Activated T-cell treated with anti-CD3 and anti-CD28 coated beads for 24 hours (primary cell): ENCODE results near the gene SDK2.
"Not testable (repeated sequence)": the region's sequence is repeated elsewhere in the genome, so short reads cannot be mapped to it uniquely, and the experiment has no call there.

Experiments
- DNase-seq: peaks from one replicate; pipeline ENCODE4 v3.0.0-alpha.2; 2020; ENCODE audit warnings: low read depth

SDK2 gene

DNA sequence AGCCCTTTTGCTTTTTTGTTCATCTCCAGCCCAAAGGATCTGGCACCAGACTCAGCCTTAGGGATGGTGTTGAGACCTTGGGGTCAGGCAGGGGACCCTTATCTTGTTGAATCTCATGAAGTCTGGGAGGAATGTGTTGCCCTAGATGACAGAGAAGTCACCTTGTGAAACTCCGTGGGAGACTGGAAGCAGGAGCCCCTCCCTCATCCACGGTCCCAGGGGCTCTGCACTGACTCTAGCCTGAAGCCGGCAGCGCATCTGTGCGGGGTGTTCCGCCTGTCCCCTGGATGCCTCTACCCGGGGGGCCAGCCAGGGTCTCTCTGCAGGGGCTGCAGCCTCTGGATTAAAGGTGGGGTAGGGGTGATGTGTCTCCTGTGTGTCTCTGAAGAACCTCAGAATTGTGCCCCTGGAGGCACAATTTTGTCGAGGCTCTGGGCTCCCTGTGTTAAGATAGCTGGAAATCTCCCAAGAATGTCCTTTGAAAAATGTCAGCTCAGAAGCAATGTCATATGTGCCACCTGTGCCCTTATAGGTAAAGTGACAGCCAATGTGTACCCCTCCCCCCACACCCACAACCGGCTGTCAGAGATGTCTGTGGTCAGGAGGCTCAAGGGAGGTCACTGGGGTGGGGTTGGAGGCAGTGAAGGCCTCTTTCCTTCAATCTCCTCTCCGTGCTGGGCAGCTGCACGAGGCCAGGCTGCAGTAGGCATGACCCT lies 300.3 kb downstream of the SDK2 start:
- DNase-seq = no peak

- no peak for DNase-seq
These were observed 301.0 kb downstream of the SDK2 start for GRCh38 chr17:73343168-73343634.

DNA sequence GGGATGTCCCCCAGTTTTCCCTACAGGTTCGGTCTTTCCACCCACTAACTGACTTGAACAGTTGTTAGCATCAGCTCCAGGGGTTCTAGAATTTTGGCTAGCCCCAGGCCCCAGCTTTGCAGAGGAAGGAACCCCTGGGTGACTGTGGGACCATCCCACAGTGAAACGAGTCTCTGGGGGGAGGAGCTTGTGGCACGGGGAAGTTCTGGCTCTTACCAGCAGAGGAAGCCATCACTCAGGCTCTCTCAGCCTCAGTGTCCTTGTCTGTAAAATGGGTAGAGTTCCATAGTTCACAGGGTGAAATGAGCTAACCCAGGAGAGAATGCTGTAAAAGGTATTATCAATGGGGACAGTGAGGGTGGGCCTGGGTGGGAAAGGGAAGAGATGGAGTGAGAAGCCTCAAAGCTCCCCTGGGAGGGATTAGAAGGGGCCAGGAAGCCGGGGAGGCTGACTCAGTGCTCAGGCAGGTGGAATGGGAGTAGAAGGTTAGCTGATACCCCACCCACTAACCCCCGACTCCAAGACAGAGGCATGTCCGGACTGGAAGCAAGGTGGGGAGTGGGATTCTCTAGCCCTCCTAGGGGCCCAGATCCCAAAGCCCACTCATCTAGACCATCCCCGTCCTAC lies 301.6 kb downstream of the SDK2 start:
- DNase-seq = no peak

DNA sequence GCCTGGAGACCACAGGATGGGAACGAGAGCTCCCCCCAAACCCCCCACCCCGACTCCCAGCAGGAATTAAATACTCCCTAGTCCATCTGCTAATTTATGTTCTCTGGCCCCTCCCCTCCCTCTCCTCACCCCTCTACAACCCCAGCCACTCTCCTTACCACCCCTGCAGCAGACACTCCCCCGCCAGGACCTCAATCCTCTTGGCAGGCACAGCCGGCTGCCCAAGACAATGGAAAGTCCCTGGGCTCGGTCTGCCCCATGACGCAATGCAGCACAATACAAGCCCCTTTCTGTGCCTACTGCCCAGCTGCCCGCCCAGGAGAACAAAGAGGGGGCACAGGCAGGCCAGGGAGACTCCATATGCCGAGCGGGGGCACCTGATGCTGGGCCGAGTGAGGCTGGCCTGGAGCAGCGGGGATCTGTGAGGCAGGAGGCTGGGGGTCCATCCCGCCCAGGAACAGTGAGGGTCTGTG lies 302.2 kb downstream of the SDK2 start:
- DNase-seq = no peak

GRCh38 chr17:73341350-73342049 lies 302.7 kb downstream of the SDK2 start:
- DNase-seq = no peak

DNA sequence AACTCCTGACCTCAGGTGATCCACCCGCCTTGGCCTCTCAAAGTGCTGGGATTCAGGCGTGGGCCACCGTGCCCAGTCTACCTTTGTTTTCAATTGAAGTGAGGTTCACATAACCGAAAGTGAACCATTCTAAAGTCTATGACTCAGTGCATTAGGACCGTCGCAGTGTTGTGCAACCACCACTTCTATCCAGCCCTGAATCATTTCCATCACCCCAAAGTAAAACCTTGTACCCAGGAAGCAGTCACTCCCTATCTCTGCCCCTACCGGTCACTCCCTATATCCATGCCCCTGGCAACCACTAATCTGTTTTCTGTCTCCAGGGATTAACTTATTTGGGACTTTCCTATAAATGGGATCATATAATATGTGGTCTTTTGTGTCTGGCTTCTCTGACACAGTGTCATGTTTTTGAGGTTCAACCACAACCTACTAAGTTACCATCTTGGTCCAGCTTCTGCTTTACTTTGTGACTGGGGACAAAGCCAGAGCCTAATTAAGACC lies 304.1 kb downstream of the SDK2 start:
- DNase-seq = no peak

DNA sequence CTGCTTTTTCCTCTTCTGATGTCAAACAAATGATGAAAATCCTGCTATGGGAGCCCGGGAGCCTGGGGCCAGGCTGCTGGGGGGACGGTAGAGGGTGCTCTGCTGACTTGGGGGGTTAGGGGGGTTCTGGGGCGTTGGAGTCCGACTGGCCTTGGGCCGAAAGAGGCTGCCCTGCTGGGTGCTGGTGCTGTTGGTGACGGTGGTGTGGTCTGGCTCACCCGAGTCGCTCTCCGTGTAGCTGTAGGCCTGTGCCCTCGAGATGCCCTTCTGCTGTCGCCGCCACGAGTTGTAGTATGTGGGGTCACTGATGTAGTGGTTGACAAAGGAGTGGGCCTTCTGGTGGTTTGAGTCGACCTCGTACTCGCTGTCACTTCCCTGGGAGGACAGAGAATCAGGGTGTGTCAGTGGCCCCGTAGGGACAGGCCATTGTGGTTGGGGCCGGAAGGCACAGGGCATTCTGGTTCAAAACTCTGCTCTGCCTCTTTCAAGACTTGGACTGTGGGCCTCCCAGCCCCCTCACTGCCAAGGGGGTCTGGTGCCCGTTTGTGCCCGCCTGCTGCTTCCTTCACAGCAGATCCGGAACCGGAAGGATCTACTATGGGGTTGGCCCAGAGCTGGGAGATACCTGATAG lies 305.6 kb downstream of the SDK2 start:
- no peak for DNase-seq

GRCh38 chr17:73338050-73338521 lies 306.2 kb downstream of the SDK2 start:
- no peak for DNase-seq

DNA sequence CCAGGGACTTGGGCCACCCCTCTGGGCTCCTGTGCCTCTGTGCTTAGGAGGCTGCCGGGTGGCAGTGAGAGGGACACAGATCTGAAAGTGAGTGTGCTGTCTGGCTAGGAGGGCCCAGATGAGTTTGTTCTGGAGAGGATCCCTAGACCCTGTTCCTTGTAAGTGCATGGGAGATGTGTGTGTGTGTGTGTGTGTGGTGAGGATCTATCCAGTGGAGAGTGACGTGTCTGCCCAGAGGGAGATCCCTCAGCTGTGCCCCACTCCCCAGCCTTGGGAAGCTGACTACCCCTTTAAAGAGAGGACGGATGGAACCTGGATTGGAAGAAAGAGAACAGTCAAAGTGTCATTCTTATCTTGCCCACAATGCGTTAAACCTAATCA lies 306.9 kb downstream of the SDK2 start:
- no peak for DNase-seq

- no peak for DNase-seq
These were observed 307.6 kb downstream of the SDK2 start for GRCh38 chr17:73336408-73337329.

DNA sequence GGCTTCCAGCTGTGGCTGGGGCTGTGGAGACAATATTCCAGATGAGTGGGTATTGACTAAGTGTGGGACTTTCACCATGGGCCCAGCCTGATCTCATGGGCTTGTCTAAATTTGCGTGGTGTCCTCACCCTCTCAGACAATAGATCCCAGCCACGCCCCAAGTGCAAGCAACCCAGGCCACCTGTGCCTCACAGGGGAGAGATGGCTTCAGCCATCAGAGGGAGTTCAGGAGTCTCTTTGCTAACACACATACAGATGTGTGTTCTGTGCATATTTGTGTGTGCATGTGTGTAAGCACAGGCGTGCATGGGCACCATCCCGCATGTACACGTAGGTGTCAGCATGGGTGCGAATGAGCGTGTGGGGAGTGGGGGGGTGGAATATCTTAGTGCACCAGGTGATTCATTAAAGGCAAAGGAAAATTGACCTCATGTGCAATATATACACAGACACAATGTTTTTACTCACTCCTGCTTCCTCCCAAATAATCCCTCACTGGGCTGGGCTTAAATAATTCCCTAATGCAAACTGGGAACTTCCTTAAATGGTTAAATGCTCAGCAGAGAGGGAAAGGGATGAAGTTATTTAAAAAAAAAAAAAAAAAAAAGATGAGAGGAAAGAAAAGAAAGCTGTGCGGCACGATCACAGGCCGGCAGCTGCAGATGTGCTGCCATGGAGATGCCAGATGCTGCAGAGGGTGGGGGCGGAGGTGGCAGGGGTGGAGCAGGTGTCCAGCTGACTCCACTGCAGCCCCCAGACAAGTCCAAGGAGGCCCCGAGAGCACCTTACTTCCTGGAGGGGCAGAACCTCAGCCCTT lies 308.4 kb downstream of the SDK2 start:
- DNase-seq = no peak

GRCh38 chr17:73334771-73335513 lies 309.3 kb downstream of the SDK2 start:
- no peak for DNase-seq

DNA sequence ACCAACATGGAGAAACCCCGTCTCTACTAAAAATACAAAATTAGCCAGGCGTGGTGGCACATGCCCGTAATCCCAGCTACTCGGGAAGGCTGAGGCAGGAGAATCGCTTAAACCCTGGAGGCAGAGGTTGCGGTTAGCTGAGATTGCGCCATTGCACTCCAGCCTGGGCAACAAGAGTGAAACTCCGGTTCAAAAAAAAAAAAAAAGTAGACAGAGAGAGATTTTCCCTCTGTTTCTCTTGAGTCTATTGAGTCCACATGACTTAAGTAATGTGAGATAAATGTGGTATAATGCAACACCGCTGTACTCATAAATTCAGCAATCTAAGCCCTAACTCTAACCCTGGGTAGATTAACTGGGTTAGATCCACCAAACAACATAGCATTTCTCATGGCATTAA lies 310.8 kb downstream of the SDK2 start:
- not testable (repeated sequence) for DNase-seq

GRCh38 chr17:73331060-73331459 lies 313.2 kb downstream of the SDK2 start:
- DNase-seq = no peak

DNA sequence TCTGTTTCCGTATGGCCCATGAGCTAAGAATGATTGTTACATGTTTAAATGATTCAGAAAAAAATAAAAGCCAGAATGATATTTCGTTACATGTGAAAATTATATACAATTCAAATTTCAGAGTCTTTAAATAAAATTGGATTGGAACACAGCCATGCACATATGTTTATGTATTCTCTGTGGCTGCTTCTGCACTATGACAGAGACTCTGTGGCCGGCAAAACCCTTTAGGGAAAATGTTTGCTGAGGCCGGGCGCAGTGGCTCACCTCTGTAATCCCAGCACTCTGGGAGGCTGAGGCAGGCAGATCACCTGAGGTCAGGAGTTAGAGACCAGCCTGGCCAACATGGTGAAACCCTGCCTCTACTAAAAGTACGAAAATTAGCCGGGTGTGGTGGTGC lies 316.6 kb downstream of the SDK2 start:
- DNase-seq = no peak

GRCh38 chr17:73325527-73325842 lies 318.8 kb downstream of the SDK2 start:
- no peak for DNase-seq

DNA sequence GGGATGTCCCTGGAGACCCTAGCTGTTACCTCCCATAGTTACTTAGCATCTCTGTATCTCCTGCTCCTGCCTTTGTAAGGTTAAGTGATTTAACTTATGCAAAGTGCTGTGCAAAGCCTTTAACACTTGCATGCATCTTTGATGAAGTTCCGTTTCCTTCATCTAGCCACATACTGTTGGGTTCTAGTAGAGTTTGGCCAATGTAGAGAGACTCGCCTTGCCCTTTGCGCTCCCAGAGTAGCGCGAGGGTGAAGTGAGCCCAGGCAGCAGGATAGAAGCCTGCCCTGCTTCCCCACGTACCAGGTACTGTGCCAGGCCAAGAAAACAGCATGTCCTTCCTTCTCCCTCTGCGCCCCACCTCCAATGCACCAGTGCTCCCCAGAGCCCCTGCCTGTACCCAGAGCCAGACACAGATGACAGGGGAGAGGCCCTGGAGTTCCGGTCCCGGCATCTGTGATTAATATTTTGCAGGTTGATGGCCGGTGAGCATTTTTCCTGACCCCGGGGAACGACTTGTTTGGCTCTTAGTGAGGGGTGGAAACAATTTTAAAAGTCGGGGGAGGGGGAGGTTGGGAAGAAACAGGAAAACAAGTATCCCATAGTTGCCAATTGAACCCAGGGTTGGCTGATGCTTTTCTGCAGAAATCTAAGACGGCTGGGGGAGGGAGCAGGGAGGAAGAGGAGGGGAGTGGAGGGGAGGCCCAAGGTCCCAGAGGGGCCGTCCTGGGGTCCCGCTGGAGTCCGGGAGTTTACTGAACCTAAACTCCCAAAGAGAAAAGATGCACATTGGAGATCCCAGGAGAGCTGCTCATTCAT lies 319.3 kb downstream of the SDK2 start:
- DNase-seq = no peak

- no peak for DNase-seq
These were observed 320.1 kb downstream of the SDK2 start for GRCh38 chr17:73324160-73324475.
